Choroid plexus epithelial cell (primary cell): ENCODE measurements around the gene RPEL1.

Source experiments
- DNase-seq: peaks from one replicate; pipeline ENCODE4 v3.0.0-alpha.2; 2010; ENCODE audit warnings: low read depth
- H3K4me3 ChIP-seq: 2 replicates; pipeline ENCODE4 v1.5.1; 2011; ENCODE audit warnings: low read depth, mild to moderate bottlenecking, control low read depth, low read length, moderate library complexity
- TF ChIP-seq, protein P1 (sequence below): conservative IDR thresholded peaks from 2 replicates; pipeline ENCODE4 v1.5.1; 2011; ENCODE audit warnings: low read depth, mild to moderate bottlenecking, control low read depth, inconsistent platforms, low read length, moderate library complexity

RPEL1 gene

DNA sequence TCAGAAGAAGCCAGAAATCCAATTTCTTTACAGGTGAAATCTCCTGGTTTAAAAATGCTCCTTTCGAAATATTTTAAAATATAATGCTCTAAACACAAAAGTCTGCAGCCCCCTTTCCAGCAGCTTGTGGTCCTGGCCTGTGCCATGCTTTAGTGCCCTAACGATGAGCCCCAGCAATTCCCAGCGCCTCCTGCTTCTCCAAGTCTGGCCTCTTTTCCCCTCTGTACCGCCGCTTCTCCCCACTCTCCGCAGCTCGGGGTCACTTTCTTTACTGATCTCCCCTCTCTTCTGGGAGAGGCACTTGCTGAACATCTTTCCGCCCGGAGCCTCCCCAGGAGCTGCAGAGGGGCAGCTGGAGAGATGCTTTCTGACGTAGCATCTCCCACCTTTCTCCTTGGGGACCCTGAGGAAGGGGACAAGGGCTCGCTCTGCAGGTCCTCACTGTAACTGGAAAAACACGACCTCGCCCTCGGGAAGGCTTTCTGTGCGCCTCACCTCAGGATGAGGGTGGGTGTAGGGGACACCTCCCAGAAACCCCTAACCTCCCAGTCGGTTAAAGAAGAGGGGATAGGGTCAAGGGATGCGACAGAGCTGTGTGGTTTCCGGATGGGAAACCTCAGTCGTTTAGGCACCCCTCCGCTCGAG is 30.7 kb downstream of the RPEL1 start:
- TF ChIP-seq, protein P1, sequence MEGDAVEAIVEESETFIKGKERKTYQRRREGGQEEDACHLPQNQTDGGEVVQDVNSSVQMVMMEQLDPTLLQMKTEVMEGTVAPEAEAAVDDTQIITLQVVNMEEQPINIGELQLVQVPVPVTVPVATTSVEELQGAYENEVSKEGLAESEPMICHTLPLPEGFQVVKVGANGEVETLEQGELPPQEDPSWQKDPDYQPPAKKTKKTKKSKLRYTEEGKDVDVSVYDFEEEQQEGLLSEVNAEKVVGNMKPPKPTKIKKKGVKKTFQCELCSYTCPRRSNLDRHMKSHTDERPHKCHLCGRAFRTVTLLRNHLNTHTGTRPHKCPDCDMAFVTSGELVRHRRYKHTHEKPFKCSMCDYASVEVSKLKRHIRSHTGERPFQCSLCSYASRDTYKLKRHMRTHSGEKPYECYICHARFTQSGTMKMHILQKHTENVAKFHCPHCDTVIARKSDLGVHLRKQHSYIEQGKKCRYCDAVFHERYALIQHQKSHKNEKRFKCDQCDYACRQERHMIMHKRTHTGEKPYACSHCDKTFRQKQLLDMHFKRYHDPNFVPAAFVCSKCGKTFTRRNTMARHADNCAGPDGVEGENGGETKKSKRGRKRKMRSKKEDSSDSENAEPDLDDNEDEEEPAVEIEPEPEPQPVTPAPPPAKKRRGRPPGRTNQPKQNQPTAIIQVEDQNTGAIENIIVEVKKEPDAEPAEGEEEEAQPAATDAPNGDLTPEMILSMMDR = no peak
- no peak overlapping the region for H3K4me3 ChIP-seq
- DNase-seq = no peak

DNA sequence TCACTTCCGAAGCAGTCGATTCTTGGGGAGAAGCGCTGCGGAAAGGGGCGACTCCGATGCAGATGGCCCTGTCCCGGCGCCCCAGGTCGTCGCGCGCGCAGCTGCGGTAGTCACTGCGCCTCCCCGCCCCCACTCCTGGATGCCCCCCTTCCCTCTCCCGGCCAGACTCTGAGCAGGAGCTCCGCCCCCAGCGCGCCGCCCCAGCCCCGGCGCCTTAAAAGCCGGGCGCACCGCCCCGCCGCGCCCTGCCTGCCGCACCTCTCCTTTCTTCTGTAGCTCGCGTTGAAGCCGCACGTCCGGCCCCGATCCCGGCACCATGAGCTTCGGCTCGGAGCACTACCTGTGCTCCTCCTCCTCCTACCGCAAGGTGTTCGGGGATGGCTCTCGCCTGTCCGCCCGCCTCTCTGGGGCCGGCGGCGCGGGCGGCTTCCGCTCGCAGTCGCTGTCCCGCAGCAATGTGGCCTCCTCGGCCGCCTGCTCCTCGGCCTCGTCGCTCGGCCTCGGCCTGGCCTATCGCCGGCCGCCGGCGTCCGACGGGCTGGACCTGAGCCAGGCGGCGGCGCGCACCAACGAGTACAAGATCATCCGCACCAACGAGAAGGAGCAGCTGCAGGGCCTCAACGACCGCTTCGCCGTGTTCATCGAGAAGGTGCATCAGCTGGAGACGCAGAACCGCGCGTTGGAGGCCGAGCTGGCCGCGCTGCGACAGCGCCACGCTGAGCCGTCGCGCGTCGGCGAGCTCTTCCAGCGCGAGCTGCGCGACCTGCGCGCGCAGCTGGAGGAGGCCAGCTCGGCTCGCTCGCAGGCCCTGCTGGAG is 31.4 kb downstream of the RPEL1 start, which contains the start of gene INA:
Gene INA (plus strand): TSS at position 243 of the 817 bp plus-strand sequence. CDS start 74 bp downstream, at position 317.
- DNase-seq = peak; percentile 39
- TF ChIP-seq, protein P1 = no peak
- H3K4me3 ChIP-seq = peak within 1 kb of the TSS; percentile 39

DNA sequence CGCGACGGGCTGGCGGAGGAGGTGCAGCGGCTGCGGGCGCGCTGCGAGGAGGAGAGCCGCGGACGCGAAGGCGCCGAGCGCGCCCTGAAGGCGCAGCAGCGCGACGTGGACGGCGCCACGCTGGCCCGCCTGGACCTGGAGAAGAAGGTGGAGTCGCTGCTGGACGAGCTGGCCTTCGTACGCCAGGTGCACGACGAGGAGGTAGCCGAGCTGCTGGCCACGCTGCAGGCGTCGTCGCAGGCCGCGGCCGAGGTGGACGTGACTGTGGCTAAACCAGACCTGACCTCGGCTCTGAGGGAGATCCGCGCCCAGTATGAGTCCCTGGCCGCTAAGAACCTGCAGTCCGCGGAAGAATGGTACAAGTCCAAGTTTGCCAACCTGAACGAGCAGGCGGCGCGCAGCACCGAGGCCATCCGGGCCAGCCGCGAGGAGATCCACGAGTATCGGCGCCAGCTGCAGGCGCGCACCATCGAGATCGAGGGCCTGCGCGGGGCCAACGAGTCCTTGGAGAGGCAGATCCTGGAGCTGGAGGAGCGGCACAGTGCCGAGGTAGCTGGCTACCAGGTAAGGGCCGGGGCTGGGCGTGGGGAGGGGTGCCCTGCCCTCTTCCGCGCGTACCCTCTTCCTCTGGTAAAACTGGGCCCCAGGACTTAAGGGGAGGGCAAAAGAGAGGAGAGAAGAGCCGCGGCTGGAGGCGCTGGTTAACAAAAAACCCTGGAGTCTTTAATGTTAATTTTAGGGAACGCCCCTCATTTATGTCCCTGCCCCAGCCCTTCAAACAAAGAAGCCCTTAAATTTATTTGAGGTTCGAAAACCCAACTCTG is 32.2 kb downstream of the RPEL1 start:
- no peak overlapping the region for H3K4me3 ChIP-seq
- TF ChIP-seq, protein P1 = no peak
- no peak for DNase-seq

DNA sequence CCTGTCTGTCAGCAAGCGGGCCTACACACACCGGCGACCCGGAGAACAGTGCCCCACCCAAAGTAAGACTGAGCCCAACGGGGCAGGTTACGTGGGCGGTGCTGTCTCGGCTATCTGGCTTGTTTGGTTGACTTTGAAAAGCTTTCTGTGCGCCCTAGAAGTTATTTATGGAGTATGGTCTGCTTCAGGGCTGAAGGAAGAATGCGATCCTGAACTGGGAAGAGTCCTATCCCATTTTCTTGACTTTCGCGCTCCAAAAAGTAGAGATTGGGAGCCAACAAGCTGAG is 32.8 kb downstream of the RPEL1 start:
- TF ChIP-seq, protein P1 = no peak
- H3K4me3 ChIP-seq = no peak overlapping the region
- no peak for DNase-seq

DNA sequence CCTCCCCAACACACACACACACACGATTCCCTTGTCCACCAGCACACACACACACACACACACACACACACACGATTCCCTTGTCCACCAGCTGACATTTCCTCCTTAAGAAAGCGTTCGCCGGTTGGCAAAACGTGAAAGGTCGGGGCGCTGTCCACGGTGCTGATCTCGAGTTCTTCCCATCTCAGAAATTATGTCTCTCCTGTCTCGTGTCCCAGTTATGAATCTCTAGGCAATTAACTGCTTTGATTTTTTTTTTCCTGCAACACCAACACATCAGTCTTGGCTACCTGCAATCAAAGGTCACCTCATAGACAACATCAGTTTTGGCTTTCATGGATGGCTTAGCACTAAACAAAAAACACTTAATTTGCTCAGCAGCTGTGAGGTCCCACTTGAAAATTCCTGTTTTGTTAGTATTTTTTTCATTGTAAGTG is 33.2 kb downstream of the RPEL1 start:
- DNase-seq = peak; percentile 60
- TF ChIP-seq, protein P1 = no peak
- no peak overlapping the region for H3K4me3 ChIP-seq

DNA sequence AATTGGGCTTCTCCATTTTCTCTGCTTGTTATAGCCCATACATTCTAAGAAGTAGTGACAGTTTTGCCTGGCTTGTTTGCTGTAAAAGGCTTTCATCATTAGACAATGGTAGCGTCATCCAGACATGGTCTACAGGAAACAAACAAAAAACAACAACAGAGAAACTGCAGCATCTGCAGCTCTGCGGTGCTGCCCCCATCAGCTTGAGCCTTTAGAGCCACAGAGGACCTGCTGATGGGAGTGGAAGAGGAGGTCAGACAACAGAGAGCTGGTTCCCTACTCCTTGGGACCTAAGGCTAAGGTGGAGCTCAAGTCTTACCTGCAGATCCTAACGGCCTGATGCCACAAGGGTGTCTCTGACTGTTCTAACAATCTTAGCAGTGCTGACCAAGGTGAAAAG is 34.3 kb downstream of the RPEL1 start:
- DNase-seq = no peak
- H3K4me3 ChIP-seq = no peak overlapping the region
- TF ChIP-seq, protein P1 = no peak
